Neuronal stem cell (in vitro differentiated cells): ENCODE data around the gene CEPT1.

Experiments
- DNase-seq: peaks from one replicate; pipeline ENCODE4 v3.0.0-alpha.2; 2013; ENCODE audit warnings: low spot score
- H2AFZ ChIP-seq: one replicate; pipeline ENCODE4 v1.6.1; 2013; ENCODE audit warnings: mild to moderate bottlenecking, low read length, inconsistent platforms
- H2AK5ac ChIP-seq: 2 replicates; pipeline ENCODE4 v1.6.1; 2013; ENCODE audit warnings: low read depth, mild to moderate bottlenecking, inconsistent platforms, low read length, moderate library complexity, mixed read lengths
- H2BK120ac ChIP-seq: 2 replicates; pipeline ENCODE4 v1.6.1; 2013; ENCODE audit warnings: low read depth, mild to moderate bottlenecking, inconsistent platforms, low read length, moderate library complexity, mixed read lengths
- H2BK12ac ChIP-seq: one replicate; pipeline ENCODE4 v1.6.1; 2013; ENCODE audit warnings: low read length, inconsistent platforms
- H2BK15ac ChIP-seq: 2 replicates; pipeline ENCODE4 v1.6.1; 2013; ENCODE audit warnings: mild to moderate bottlenecking, low read length, inconsistent platforms, mixed read lengths
- H2BK5ac ChIP-seq: one replicate; pipeline ENCODE4 v1.6.1; 2013; ENCODE audit warnings: inconsistent platforms, mild to moderate bottlenecking, low read length, moderate library complexity
- H3K14ac ChIP-seq: one replicate; pipeline ENCODE4 v1.6.1; 2013; ENCODE audit warnings: low read length, inconsistent platforms
- H3K18ac ChIP-seq: 2 replicates; pipeline ENCODE4 v1.6.1; 2013; ENCODE audit warnings: low read length, inconsistent platforms
- H3K23ac ChIP-seq: 2 replicates; pipeline ENCODE4 v1.6.1; 2013; ENCODE audit warnings: low read depth, mild to moderate bottlenecking, mixed read lengths, low read length, inconsistent platforms; ENCODE audit not compliant: poor library complexity
- H3K27ac ChIP-seq: replicated peaks from 3 replicates; pipeline ENCODE4 v1.5.1; 2013; ENCODE audit warnings: low read length, inconsistent platforms
- H3K27me3 ChIP-seq, 3 experiments: 2 replicates each; pipeline ENCODE4 v1.6.1; 2013; ENCODE audit warnings: low read length in 3 of 3, mild to moderate bottlenecking in 2 of 3, inconsistent platforms in 1 of 3, low read depth in 1 of 3, mixed read lengths in 1 of 3, moderate library complexity in 1 of 3; ENCODE audit not compliant: control insufficient read depth in 3 of 3, insufficient read depth in 3 of 3
- H3K36me3 ChIP-seq, 2 donors: replicated peaks in 1 of 2; 2 replicates each; pipeline ENCODE4 v1.6.1; 2013; ENCODE audit warnings: low read length in 2 of 2; ENCODE audit not compliant: control insufficient read depth in 2 of 2, insufficient read depth in 2 of 2
- H3K4ac ChIP-seq: 2 replicates; pipeline ENCODE4 v1.6.1; 2013; ENCODE audit warnings: inconsistent platforms, mild to moderate bottlenecking, low read length, moderate library complexity
- H3K4me1 ChIP-seq, 2 donors: 1 replicate in 1 of 2; 2 replicates in 1 of 2; pipeline ENCODE4 v1.6.1; 2013; ENCODE audit warnings: low read length in 2 of 2, low read depth in 1 of 2; ENCODE audit not compliant: control insufficient read depth in 2 of 2, insufficient read depth in 1 of 2
- H3K4me2 ChIP-seq: one replicate; pipeline ENCODE4 v1.6.1; 2013; ENCODE audit warnings: mild to moderate bottlenecking, low read length, inconsistent platforms; ENCODE audit not compliant: insufficient read depth, poor library complexity, severe bottlenecking
- H3K4me3 ChIP-seq, 2 donors: 2 replicates each; pipeline ENCODE4 v1.5.1; 2013; ENCODE audit warnings: low read length in 2 of 2, mild to moderate bottlenecking in 2 of 2, inconsistent platforms in 1 of 2, moderate library complexity in 1 of 2
- H3K79me1 ChIP-seq: one replicate; pipeline ENCODE4 v1.6.1; 2013; ENCODE audit warnings: low read depth, mild to moderate bottlenecking, inconsistent platforms, low read length, moderate library complexity
- H3K9ac ChIP-seq: one replicate; pipeline ENCODE4 v1.6.1; 2013; ENCODE audit warnings: mild to moderate bottlenecking, low read depth, low read length, inconsistent platforms; ENCODE audit not compliant: poor library complexity
- H3K9me3 ChIP-seq, 2 donors: replicated peaks in 1 of 2; 2 replicates each; pipeline versions ENCODE3 to v1.6.1; 2013; ENCODE audit warnings: low read length in 2 of 2, mild to moderate bottlenecking in 2 of 2, inconsistent platforms in 1 of 2, low read depth in 1 of 2, mixed read lengths in 1 of 2, moderate library complexity in 1 of 2; ENCODE audit not compliant: control insufficient read depth in 2 of 2, insufficient read depth in 1 of 2
- H4K8ac ChIP-seq: one replicate; pipeline ENCODE4 v1.6.1; 2013; ENCODE audit warnings: low read depth, mild to moderate bottlenecking, inconsistent platforms, low read length, moderate library complexity
- H4K91ac ChIP-seq: one replicate; pipeline ENCODE4 v1.6.1; 2013; ENCODE audit warnings: low read length, low read depth, mild to moderate bottlenecking, inconsistent platforms; ENCODE audit not compliant: poor library complexity
- WGBS, 2 donors: extraction: QIAGEN DNeasy Blood & Tissue Kit; methylation state at CpG; one replicate each; pipeline ENCODE4 v1.1.7; 2013; ENCODE audit warnings: missing lambda C conversion rate in 2 of 2, mixed read lengths in 1 of 2; ENCODE audit not compliant: insufficient read length in 2 of 2, insufficient replicate concordance in 1 of 2; ENCODE audit errors: extremely low coverage in 2 of 2; 5-methylcytosine and 5-hydroxymethylcytosine counted together

Gene CEPT1

DNA sequence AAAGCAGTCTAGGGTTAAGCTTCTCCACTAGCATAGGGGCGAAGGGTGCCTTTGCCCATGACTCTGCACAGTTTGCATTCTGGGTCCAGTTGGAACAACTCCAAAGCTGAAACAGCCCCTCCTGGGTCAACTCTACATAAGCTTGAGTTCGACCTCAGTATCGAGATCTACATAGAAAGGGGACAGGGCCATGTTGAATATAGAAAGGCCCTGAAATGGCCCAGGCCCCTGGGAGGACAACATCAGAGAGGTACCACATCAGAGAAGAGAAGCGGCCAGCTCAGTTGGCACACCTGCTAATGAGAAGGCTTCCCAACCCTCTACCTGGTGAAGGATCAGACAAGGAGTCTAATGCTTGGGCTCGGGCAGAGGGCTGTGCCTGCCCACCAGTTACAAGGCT, 58.8 kb downstream of the CEPT1 start:
- Histone ChIP-seq H2AK5ac (no peak overlapping the region), H3K9ac (no peak overlapping the region)

DNA sequence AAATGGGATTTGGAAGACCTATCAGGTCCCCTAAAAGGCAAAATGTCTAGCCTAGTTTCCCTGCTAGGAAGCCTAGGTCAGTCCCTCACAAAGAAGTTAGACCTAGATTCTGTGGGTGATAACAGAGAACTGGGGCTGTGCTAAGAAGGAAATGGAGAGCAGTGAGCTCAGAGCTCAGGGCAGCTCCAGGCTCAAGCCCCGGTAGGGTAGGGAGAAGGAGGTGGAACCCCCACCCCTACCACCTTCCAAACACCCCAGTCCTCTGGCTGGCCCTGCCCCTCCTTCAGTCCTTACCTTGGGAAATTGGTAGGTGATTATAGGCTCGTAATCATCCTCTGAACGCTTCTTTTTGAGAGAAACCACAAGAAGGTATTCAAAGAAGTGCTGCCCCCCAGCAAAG, 59.3 kb downstream of the CEPT1 start:
- Histone ChIP-seq H3K36me3 (no peaks in the 10 kb centered on the region), H4K91ac (no peak overlapping the region), H3K23ac (no peak overlapping the region), H3K4me3 (no peak overlapping the region), H3K79me1 (no peaks in the 10 kb centered on the region), H3K9me3 (no peaks in the 10 kb centered on the region), H3K27ac (no peak overlapping the region), H2AFZ (no peak overlapping the region), H3K4me1 (peaks cover 2 to 3% of the 10 kb centered on the region in 2 donors), H3K14ac (no peak overlapping the region), H4K8ac (no peak overlapping the region), H3K4me2 (no peak overlapping the region), H2BK120ac (no peak overlapping the region), H3K9ac (no peak overlapping the region), H2BK15ac (no peak overlapping the region), H2BK12ac (no peak overlapping the region), H3K4ac (no peak overlapping the region), H3K27me3 (peaks cover 0 to 9% (median 0%) of the 10 kb centered on the region in 3 experiments), H2AK5ac (no peak overlapping the region), H2BK5ac (no peak overlapping the region), H3K18ac (no peak overlapping the region)
- no CpG with 5 or more reads among the region's 3 CpGs for WGBS, 2 donors
- no peak for DNase-seq

More for the DNA sequence above, 58.8 kb downstream of the CEPT1 start:
- Histone ChIP-seq H3K27ac (no peak overlapping the region), H3K18ac (no peak overlapping the region), H2AFZ (no peak overlapping the region), H3K4me2 (no peak overlapping the region), H4K91ac (no peak overlapping the region), H3K9me3 (no peaks in the 10 kb centered on the region), H3K4ac (no peak overlapping the region), H2BK15ac (no peak overlapping the region), H4K8ac (no peak overlapping the region), H2BK12ac (no peak overlapping the region), H3K79me1 (no peaks in the 10 kb centered on the region), H3K4me1 (peaks cover 2 to 3% of the 10 kb centered on the region in 2 donors), H2BK120ac (no peak overlapping the region), H3K14ac (no peak overlapping the region), H3K23ac (no peak overlapping the region), H2BK5ac (no peak overlapping the region), H3K36me3 (no peaks in the 10 kb centered on the region), H3K4me3 (no peak overlapping the region), H3K27me3 (peaks cover 0 to 7% (median 0%) of the 10 kb centered on the region in 3 experiments)
- no CpG with 5 or more reads among the region's 5 CpGs for WGBS, 2 donors
- no peak for DNase-seq

DNA sequence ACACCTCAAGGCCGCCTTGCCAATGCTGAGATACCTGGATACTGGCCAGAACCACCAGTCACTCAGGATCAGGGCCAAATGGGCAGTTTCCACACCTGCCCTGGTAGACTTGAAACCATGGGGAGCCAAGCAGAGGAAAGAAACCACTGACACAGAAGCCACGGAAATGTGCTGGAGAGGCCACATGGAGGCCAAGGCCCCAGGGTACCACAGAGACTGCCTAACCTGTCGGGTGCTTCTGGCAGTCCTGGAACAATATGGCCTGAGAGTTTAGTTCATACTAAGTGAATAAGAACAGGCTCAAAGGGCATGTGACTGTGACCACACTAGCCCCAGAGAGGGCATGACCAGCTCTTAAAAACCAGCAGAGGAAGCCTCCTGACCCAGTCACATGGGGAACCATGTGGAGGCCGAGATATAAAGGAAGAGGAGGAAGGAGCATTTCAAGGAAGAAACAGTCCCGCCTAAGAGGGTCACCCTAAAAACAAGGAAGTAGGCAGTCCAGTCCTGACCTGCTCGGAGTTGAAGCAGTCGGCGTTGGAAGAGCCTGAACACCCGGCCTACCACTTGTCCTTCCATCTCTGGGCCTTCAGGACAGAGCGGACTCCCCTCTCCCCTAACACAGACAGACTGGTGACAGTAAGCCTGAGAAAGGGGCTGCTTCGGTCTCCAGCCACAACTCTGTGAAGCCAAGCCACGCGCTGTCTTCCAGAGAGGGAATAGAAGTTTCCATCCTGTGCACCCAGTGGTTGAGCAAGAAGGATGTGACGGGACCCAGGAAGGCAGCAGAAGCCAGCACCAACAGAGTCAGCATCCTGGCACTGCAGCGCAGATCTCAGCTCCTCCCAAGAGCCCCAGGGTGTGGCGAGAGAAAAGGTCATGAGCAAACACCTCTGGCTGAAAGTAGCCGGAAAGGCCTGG, 60.1 kb downstream of the CEPT1 start, which contains the start of gene DENND2D:
TSS of gene DENND2D (minus strand) at position 766 of the 921 bp plus-strand sequence. CDS start at position 579, 187 bp downstream.
- Histone ChIP-seq H3K27ac (no peak within 1 kb of the TSS), H2BK120ac (no peak within 1 kb of the TSS), H4K8ac (no peak within 1 kb of the TSS), H3K23ac (no peak within 1 kb of the TSS), H3K18ac (no peak within 1 kb of the TSS), H2BK12ac (no peak within 1 kb of the TSS), H3K4me3 (no peak within 1 kb of the TSS), H2BK5ac (no peak within 1 kb of the TSS), H3K4me2 (no peak within 1 kb of the TSS), H4K91ac (no peak within 1 kb of the TSS), H3K9me3 (no peaks in the 10 kb centered on the region), H2BK15ac (peak within 1 kb of the TSS; percentile 11), H3K36me3 (no peaks in the 10 kb centered on the region), H3K4ac (no peak within 1 kb of the TSS), H3K27me3 (peaks cover 0 to 17% (median 0%) of the 10 kb centered on the region in 3 experiments), H2AK5ac (no peak within 1 kb of the TSS), H3K4me1 (peaks cover 2 to 3% of the 10 kb centered on the region in 2 donors), H3K79me1 (no peaks in the 10 kb centered on the region), H3K14ac (no peak within 1 kb of the TSS), H2AFZ (no peak within 1 kb of the TSS), H3K9ac (no peak within 1 kb of the TSS)
- no peak for DNase-seq
- no CpG with 5 or more reads among the region's 17 CpGs for WGBS, 2 donors

DNA sequence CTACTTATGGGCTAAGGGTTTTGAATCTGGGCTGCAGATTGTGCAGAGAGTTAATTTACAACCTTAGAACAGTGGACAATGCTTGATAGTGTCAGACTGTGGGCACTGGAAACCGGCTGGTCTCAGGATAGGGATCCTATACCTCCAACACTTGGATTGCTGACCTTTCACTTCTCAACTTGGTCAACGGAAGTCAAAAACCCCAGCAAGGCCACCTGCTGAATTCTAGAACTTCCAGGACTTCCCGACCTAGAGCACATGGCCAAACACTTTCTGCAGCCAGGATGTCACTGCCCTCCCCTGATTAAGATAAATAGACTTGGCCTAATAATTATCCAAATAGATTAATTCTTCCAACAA, 60.8 kb downstream of the CEPT1 start:
- H3K27ac ChIP-seq: no peak overlapping the region
- no peaks in the 10 kb centered on the region for H3K79me1 ChIP-seq
- no peak overlapping the region for H2AFZ ChIP-seq
- no peak overlapping the region for H3K9ac ChIP-seq
- H3K36me3 ChIP-seq: no peaks in the 10 kb centered on the region
- H4K8ac ChIP-seq: no peak overlapping the region
- no peak overlapping the region for H3K14ac ChIP-seq
- H2BK15ac ChIP-seq: no peak overlapping the region
- H4K91ac ChIP-seq: no peak overlapping the region
- H3K4me3 ChIP-seq: no peak overlapping the region
- no peak overlapping the region for H3K23ac ChIP-seq
- H3K4me1 ChIP-seq: peaks cover 2 to 3% of the 10 kb centered on the region in 2 donors
- no peak overlapping the region for H3K4me2 ChIP-seq
- WGBS, 2 donors: no CpG with 5 or more reads among the region's 3 CpGs
- H3K4ac ChIP-seq: no peak overlapping the region
- no peak overlapping the region for H2AK5ac ChIP-seq
- no peak overlapping the region for H2BK5ac ChIP-seq
- H3K27me3 ChIP-seq: peaks cover 0 to 21% (median 0%) of the 10 kb centered on the region in 3 experiments
- H2BK120ac ChIP-seq: no peak overlapping the region
- H3K18ac ChIP-seq: no peak overlapping the region
- no peak for DNase-seq
- H3K9me3 ChIP-seq: no peaks in the 10 kb centered on the region
- no peak overlapping the region for H2BK12ac ChIP-seq
